K562 (cell line): Measurements from ENCODE around the gene BTRC. TPM values are rescaled to one million over a fixed set of nuclear protein-coding genes. Genes with fewer than 3 reads are reported as not detected.

ENCODE experiments used
- ATAC-seq: fragments of 200-7000 bp; cut with Tn5 transposase; 3 replicates; pipeline ENCODE4 v1.9.1; 2020; ENCODE audit warnings: moderate library complexity
- BruUV-seq: library from RNA; stranded (reverse); fragments of 400-500 nt; replicated peaks from 2 replicates; lab custom pipeline; 2021; lab: Mats Ljungman, UMichigan
- CTCF ChIA-PET: fragments of 300-600 bp; formaldehyde crosslinking; extraction: SDS; loops from one replicate; lab custom pipeline; 2021; ENCODE audit warnings: low intra/inter-chr PET ratio; lab: Yijun Ruan, JAX
- POLR2A ChIA-PET: fragments of 300-600, 350-650 bp; sonication (Branson Sonifier 250); formaldehyde crosslinking; extraction: SDS; loops from one replicate; lab custom pipeline; 2021; ENCODE audit warnings: antibody characterized with exemption, inconsistent platforms; lab: Yijun Ruan, JAX
- DNase-seq, 4 experiments: peaks; one replicate each; pipeline versions ENCODE4 v3.0.0 to v3.0.0-alpha.2; 2011 to 2018; ENCODE audit warnings: low spot score in 3 of 4, mixed read lengths in 3 of 4; ENCODE audit errors: extremely low read depth in 1 of 4
- FAIRE-seq: peaks from 2 replicates; lab custom pipeline; 2011; peaks lifted over from hg19 to GRCh38; lab: Jason Lieb, UNC
- H2AFZ ChIP-seq: 2 replicates; pipeline ENCODE4 v1.6.0; 2011; ENCODE audit warnings: low read depth, low read length, control low read depth, inconsistent platforms
- H3K27ac ChIP-seq: fragments of 200-600 bp; 3 replicates; pipeline ENCODE4 v1.8.0; 2011; ENCODE audit warnings: low read depth, mild to moderate bottlenecking, control low read depth, inconsistent platforms, low read length, moderate library complexity, mixed read lengths; ENCODE audit errors: extremely low read depth
- H3K27me3 ChIP-seq, 2 experiments: fragments of 300-600 bp in 1 of 2; 2 replicates in 1 of 2; 3 replicates in 1 of 2; pipeline versions ENCODE4 v1.6.0 to v1.8.0; 2011; ENCODE audit warnings: inconsistent platforms in 2 of 2, low read length in 2 of 2, mild to moderate bottlenecking in 1 of 2, mixed read lengths in 1 of 2, moderate library complexity in 1 of 2; ENCODE audit not compliant: control insufficient read depth in 2 of 2, insufficient read depth in 2 of 2
- H3K36me3 ChIP-seq: fragments of 300-600 bp; 3 replicates; pipeline ENCODE4 v1.8.0; 2011; ENCODE audit warnings: mild to moderate bottlenecking, low read length, inconsistent platforms; ENCODE audit not compliant: control insufficient read depth, insufficient read depth
- H3K4me1 ChIP-seq, 2 experiments: fragments of 200-600 bp in 1 of 2; replicated peaks in 1 of 2; 2 replicates in 1 of 2; 3 replicates in 1 of 2; pipeline versions ENCODE4 v1.5.1 to v1.8.0; 2011; ENCODE audit warnings: inconsistent platforms in 2 of 2, low read length in 2 of 2, mild to moderate bottlenecking in 1 of 2, mixed read lengths in 1 of 2, moderate library complexity in 1 of 2; ENCODE audit not compliant: control insufficient read depth in 2 of 2, insufficient read depth in 2 of 2
- H3K4me2 ChIP-seq: 2 replicates; pipeline ENCODE4 v1.6.1; 2011; ENCODE audit warnings: low read length, control low read depth, inconsistent platforms, mixed read lengths; ENCODE audit not compliant: insufficient read depth
- H3K4me3 ChIP-seq: fragments of 200-600 bp; sonication (generic), shearing (Covaris generic); 2 replicates; pipeline ENCODE4 v1.5.1; 2016; ENCODE audit warnings: control low read depth, inconsistent platforms
- H3K79me2 ChIP-seq: fragments of 200-600 bp; 3 replicates; pipeline ENCODE4 v1.8.0; 2011; ENCODE audit warnings: low read length, inconsistent platforms; ENCODE audit not compliant: control insufficient read depth, insufficient read depth
- H3K9ac ChIP-seq, 2 experiments: 2 replicates each; pipeline versions ENCODE4 v1.6.0 to v1.6.1; 2011; ENCODE audit warnings: low read depth in 2 of 2, low read length in 2 of 2, control low read depth in 1 of 2, inconsistent platforms in 1 of 2, mild to moderate bottlenecking in 1 of 2, mixed read lengths in 1 of 2; ENCODE audit not compliant: insufficient read depth in 1 of 2
- H3K9me1 ChIP-seq: one replicate; pipeline ENCODE4 v1.6.0; 2011; ENCODE audit warnings: inconsistent platforms, mild to moderate bottlenecking, low read length, moderate library complexity; ENCODE audit not compliant: control insufficient read depth, insufficient read depth
- H3K9me3 ChIP-seq: replicated peaks from 2 replicates; pipeline ENCODE4 v1.5.1; 2011; ENCODE audit warnings: low read depth, low read length, inconsistent platforms; ENCODE audit not compliant: control insufficient read depth, insufficient read depth
- H4K20me1 ChIP-seq: replicated peaks from 2 replicates; pipeline ENCODE4 v1.6.1; 2011; ENCODE audit warnings: low read length, inconsistent platforms, mixed read lengths; ENCODE audit not compliant: control insufficient read depth, insufficient read depth
- CBX5 ChIP-seq: IDR thresholded peaks from 2 replicates; pipeline ENCODE4 v1.6.1; 2014; ENCODE audit warnings: low read depth, borderline replicate concordance
- KHSRP ChIP-seq: fragments of 450-650 bp; IDR thresholded peaks from 2 replicates; pipeline ENCODE4 v1.6.1; 2017
- NONO ChIP-seq, 2 experiments: fragments of 200-400 bp in 1 of 2; fragments of 450-650 bp in 1 of 2; formaldehyde crosslinking in 1 of 2; IDR thresholded peaks; 2 replicates each; pipeline ENCODE4 v1.6.1; 2017; ENCODE audit warnings: low read depth in 2 of 2, mild to moderate bottlenecking in 2 of 2, moderate library complexity in 2 of 2, low read length in 1 of 2
- POLR2AphosphoS2 ChIP-seq: IDR thresholded peaks from 2 replicates; pipeline ENCODE4 v1.6.1; 2012; ENCODE audit warnings: low read length, improper control_type of control experiment
- POLR2AphosphoS5 ChIP-seq: IDR thresholded peaks from 2 replicates; pipeline ENCODE4 v1.6.1; 2011; ENCODE audit warnings: mild to moderate bottlenecking, low read depth, low read length, moderate library complexity; ENCODE audit not compliant: control insufficient read depth, insufficient read depth
- PRDM10 ChIP-seq: fragments of 450-650 bp; IDR thresholded peaks from 2 replicates; pipeline ENCODE4 v1.6.1; 2018; ENCODE audit not compliant: partially characterized antibody
- RBM25 ChIP-seq: fragments of 200-400 bp; formaldehyde crosslinking; IDR thresholded peaks from 2 replicates; pipeline ENCODE4 v1.6.1; 2018; ENCODE audit warnings: low read length, low read depth, moderate library complexity; ENCODE audit not compliant: severe bottlenecking
- ZKSCAN8 ChIP-seq: fragments of 200-800 bp; sonication (Bioruptor generic); IDR thresholded peaks from 2 replicates; pipeline ENCODE4 v1.6.1; 2016; ENCODE audit warnings: missing genetic modification characterization, missing compliant biosample characterization
- ZNF766 ChIP-seq: fragments of 200-800 bp; sonication (Bioruptor generic); conservative IDR thresholded peaks from 2 replicates; pipeline ENCODE4 v1.6.1; 2016; ENCODE audit warnings: missing genetic modification characterization, missing compliant biosample characterization
- WGBS: fragments of 100-300 bp; shearing (Covaris generic); methylation state at CpG from one replicate; pipeline ENCODE4 v1.1.6; 2016; ENCODE audit warnings: low coverage, mixed read lengths; ENCODE audit not compliant: insufficient coverage; ENCODE audit errors: missing lambda C conversion rate; 5-methylcytosine and 5-hydroxymethylcytosine counted together
- in situ Hi-C: fragments of 300-500 bp; cut with MboI; formaldehyde crosslinking; loops from 4 replicates; pipeline ENCODE4 v1.15.0; 2018; ENCODE audit warnings: inconsistent platforms, mixed read lengths
- intact Hi-C: fragments of 100-400 bp; cut with micrococcal nuclease; formaldehyde crosslinking; loops from 2 replicates; pipeline ENCODE4 v1.14.2; 2022
- polyA plus RNA-seq, 8 experiments: library from polyadenylated mRNA; depleted of rRNA in 4 of 8; stranded (reverse) in 5 of 8; unstranded in 3 of 8; fragments of >200 nt; fragmentation: Nextera tagmentation in 2 of 8; fragmentation: Illumina TruSeq in 1 of 8; extraction: Ambion mirVana in 2 of 8; extraction: Trizol in 1 of 8; gene quantifications; 2 replicates each; pipeline versions ENCODE4 v1.2.1 to v1.2.3, GENCODE V29; 2011 to 2014; ENCODE audit warnings: inconsistent platforms in 1 of 8, missing spikeins in 1 of 8
- total RNA-seq, 7 experiments: library from RNA; depleted of rRNA in 6 of 7; stranded (reverse); fragments of >200 nt in 6 of 7; fragmentation: Illumina TruSeq in 2 of 7; extraction: Trizol in 2 of 7; gene quantifications; 2 replicates each; pipeline versions ENCODE4 v1.2.1 to v1.2.3, GENCODE V29; 2011 to 2021; ENCODE audit warnings: low replicate concordance in 1 of 7

The BTRC gene
- total and polyA plus RNA-seq, 9 of the 15 experiments (the other 6 are each of a cell fraction or from before 2014, with no cell fraction given), result 1.6 to 15.4 (median 7.0) TPM

- H4K20me1 ChIP-seq, result no peaks in the 10 kb centered on the region
- TF ChIP-seq RBM25 (peak; percentile 47), KHSRP (no peak)
- no peak overlapping the region for H3K9ac ChIP-seq
- BruUV-seq, result no TSS peak
- no peaks in the 10 kb centered on the region for H3K36me3 ChIP-seq
- no peaks in the 10 kb centered on the region for H3K9me3 ChIP-seq
- in situ Hi-C loops (loop anchor here (5.0 kb wide), 1 partner anchor 263 kb away; no protein-coding TSS in a partner anchor), intact Hi-C loops (loop anchor here (5.0 kb wide), 1 partner anchor 353 kb away; no protein-coding TSS in a partner anchor)
- no peak overlapping the region for H3K4me3 ChIP-seq
- no peak overlapping the region for H3K4me2 ChIP-seq
- FAIRE-seq (no peak), ATAC-seq (no peak), DNase-seq (no peak)
- ChIA-PET CTCF (no interaction called here), POLR2A (interaction anchor here (0.9 kb wide), 1 partner anchor 12 kb away, joined by 4 read pairs; no protein-coding TSS in a partner anchor)
- no peak overlapping the region for H2AFZ ChIP-seq
- no peaks in the 10 kb centered on the region for H3K9me1 ChIP-seq
- H3K4me1 ChIP-seq, result peaks cover 13 to 32% of the 10 kb centered on the region in 2 experiments; a peak in 4 of 5 replicates
- H3K27ac ChIP-seq, result no peak overlapping the region
- 61% methylated on average over 5 of the region's 5 CpGs for WGBS
- H3K27me3 ChIP-seq, result no peaks in the 10 kb centered on the region
- no peaks in the 10 kb centered on the region for H3K79me2 ChIP-seq
These were observed 211.5 kb downstream of the BTRC start for GRCh38 chr10:101565370-101565900.

GRCh38 chr10:101565936-101566332, 212.0 kb downstream of the BTRC start:
- no peaks in the 10 kb centered on the region for H3K27me3 ChIP-seq
- H3K27ac ChIP-seq, result no peak overlapping the region
- no peaks in the 10 kb centered on the region for H3K9me3 ChIP-seq
- WGBS, result 61% methylated on average over 7 of the region's 8 CpGs
- FAIRE-seq, result no peak
- no TSS peak for BruUV-seq
- no peaks in the 10 kb centered on the region for H3K79me2 ChIP-seq
- ChIA-PET CTCF (no interaction called here), POLR2A (interaction anchor here (0.9 kb wide), 1 partner anchor 11 kb away, joined by 4 read pairs; no protein-coding TSS in a partner anchor)
- H3K4me3 ChIP-seq, result no peak overlapping the region
- ATAC-seq, result no peak
- H3K36me3 ChIP-seq, result no peaks in the 10 kb centered on the region
- H4K20me1 ChIP-seq, result no peaks in the 10 kb centered on the region
- H3K9ac ChIP-seq, result peak overlapping the region in 1 of 2 experiments; percentile 82; a peak in 2 of 4 replicates
- peak overlapping the region; percentile 66 for H3K4me2 ChIP-seq
- in situ Hi-C loops (loop anchor here (5.0 kb wide), 1 partner anchor 264 kb away; no protein-coding TSS in a partner anchor), intact Hi-C loops (loop anchor here (1.0 to 5.0 kb wide), 2 partner anchors 71 to 354 kb away; no protein-coding TSS in a partner anchor)
- H2AFZ ChIP-seq, result peak overlapping the region; percentile 86
- H3K4me1 ChIP-seq, result peaks cover 13 to 35% of the 10 kb centered on the region in 2 experiments; a peak in 4 of 5 replicates
- no peaks in the 10 kb centered on the region for H3K9me1 ChIP-seq
- no peak for DNase-seq
- TF ChIP-seq CBX5 (no peak), POLR2AphosphoS2 (no peak), ZNF766 (CRISPR knock-in tag) (no peak), NONO (IDR thresholded peaks at IDR 0.05; ENCODE audit: low read depth in 2 of 2, low read length in 1 of 2) (no peak), PRDM10 (no peak), POLR2AphosphoS5 (no peak), ZKSCAN8 (CRISPR knock-in tag) (no peak; the same call in 1 of the 2 replicates)
